ENCODE data around the gene SIPA1L3.

SIPA1L3 gene

DNA sequence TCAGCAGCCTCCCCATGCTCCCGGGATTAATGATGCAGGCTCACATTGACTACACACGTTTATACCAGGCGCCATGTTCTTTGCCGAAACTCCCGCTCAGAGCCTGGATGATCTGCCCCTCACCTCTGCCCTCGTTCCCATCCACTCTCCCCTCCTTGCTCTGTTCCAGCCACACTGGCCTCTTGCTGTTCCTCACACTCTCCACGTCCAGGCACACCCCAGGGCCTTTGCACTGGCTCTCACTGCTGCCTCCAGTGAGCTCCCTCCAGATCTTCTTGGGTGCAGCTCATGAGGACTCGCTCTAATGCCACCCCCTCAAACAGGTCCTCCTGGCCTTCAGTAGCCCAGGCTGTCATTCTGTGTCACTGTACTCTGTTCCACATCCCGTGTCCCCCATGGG, 277.8 kb downstream of the SIPA1L3 start:
- Histone ChIP-seq H3K4me3 (ENCODE audit: low read length) (no peak overlapping the region), H3K9me3 (ENCODE audit: insufficient read depth, low read depth, low read length) (no peaks in the 10 kb centered on the region), H3K9ac (ENCODE audit: low read depth, low read length) (no peak overlapping the region), H3K27me3 (ENCODE audit: insufficient read depth, low read length) (no peaks in the 10 kb centered on the region), H3K27ac (ENCODE audit: low read length) (no peak overlapping the region), H3K4me1 (ENCODE audit: insufficient read depth, low read length) (no peaks in the 10 kb centered on the region; the same call in 1 of the 2 replicates), H3K36me3 (ENCODE audit: insufficient read depth, low read depth, low read length) (peaks cover 8% of the 10 kb centered on the region)

DNA sequence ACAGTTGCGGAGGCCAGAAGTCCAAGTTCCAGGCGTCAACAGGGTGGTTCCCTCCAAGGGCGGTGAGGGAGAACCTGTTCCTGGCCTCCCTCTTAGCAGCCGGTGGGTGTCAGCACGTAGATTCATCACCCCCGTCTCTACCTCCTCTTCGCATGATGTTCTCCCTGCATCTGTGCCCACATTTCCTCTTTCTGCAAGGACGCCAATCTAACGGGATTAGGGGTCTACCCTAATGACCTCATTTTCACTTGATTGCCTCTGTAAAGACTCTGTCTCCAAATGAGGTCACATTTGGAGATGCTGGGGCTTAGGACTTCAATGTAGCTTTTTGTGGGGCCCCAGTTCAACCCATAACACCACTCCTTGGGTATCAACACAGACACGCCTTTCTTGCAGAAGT, 278.6 kb downstream of the SIPA1L3 start:
- Histone ChIP-seq H3K27ac (ENCODE audit: low read length) (no peak overlapping the region), H3K4me1 (ENCODE audit: insufficient read depth, low read length) (no peaks in the 10 kb centered on the region; the same call in 1 of the 2 replicates)

DNA sequence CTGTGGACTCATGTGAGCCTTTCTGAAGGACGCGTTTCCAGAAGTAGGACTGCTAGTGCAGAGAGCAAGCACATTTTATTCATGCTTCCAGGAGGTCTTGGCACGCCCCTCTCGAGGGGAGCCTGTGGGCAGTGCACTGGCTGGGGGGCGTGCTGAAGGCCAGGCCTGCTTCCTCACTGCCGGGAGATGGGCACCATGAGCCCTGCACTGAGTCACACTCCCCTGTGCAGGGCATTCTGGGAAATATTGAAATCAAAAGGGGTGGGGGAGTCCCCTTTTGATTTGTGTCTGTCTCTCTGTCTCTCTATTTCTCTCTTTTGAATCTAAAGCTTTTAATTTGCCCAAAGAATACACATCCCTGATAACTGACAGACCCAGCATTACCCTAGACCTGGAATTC, 283.1 kb downstream of the SIPA1L3 start:
- H3K9ac ChIP-seq (ENCODE audit: low read depth, low read length), result no peak overlapping the region
- peaks cover 9% of the 10 kb centered on the region for H3K36me3 ChIP-seq (ENCODE audit: insufficient read depth, low read depth, low read length)
- H3K9me3 ChIP-seq (ENCODE audit: insufficient read depth, low read depth, low read length), result no peaks in the 10 kb centered on the region
- no peak overlapping the region for H3K4me3 ChIP-seq (ENCODE audit: low read length)
- no peaks in the 10 kb centered on the region for H3K4me1 ChIP-seq (ENCODE audit: insufficient read depth, low read length)
- no peaks in the 10 kb centered on the region for H3K27me3 ChIP-seq (ENCODE audit: insufficient read depth, low read length)
- H3K27ac ChIP-seq (ENCODE audit: low read length), result no peak overlapping the region

More for the DNA sequence above, 278.6 kb downstream of the SIPA1L3 start:
- H3K9me3 ChIP-seq (ENCODE audit: insufficient read depth, low read depth, low read length), result no peaks in the 10 kb centered on the region
- no peaks in the 10 kb centered on the region for H3K27me3 ChIP-seq (ENCODE audit: insufficient read depth, low read length)
- H3K4me3 ChIP-seq (ENCODE audit: low read length), result no peak overlapping the region
- H3K36me3 ChIP-seq (ENCODE audit: insufficient read depth, low read depth, low read length), result peaks cover 8% of the 10 kb centered on the region
- H3K9ac ChIP-seq (ENCODE audit: low read depth, low read length), result no peak overlapping the region

DNA sequence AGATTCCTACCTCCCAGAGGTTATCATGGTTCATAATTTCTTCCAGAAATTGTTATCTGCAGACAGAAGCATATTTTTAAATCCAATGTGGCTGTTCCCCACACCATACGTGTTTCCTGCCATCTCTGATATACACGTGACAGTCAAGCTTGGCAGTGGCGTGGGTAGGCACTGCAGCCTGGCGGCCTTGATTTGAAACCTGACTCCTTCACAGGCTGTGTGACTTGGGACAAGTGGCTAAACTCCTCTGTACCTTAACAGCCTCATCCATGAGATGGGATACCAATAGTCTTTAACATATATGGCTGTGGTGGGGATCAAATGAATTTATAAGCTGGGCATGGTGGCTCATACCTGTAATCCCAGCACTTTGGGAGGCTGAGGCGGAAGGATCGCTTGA, 283.8 kb downstream of the SIPA1L3 start:
- no peaks in the 10 kb centered on the region for H3K27me3 ChIP-seq (ENCODE audit: insufficient read depth, low read length)
- no peak overlapping the region for H3K9ac ChIP-seq (ENCODE audit: low read depth, low read length)
- H3K4me3 ChIP-seq (ENCODE audit: low read length), result no peak overlapping the region
- H3K36me3 ChIP-seq (ENCODE audit: insufficient read depth, low read depth, low read length), result peaks cover 6% of the 10 kb centered on the region
- H3K9me3 ChIP-seq (ENCODE audit: insufficient read depth, low read depth, low read length), result no peaks in the 10 kb centered on the region
- H3K27ac ChIP-seq (ENCODE audit: low read length), result no peak overlapping the region
- no peaks in the 10 kb centered on the region for H3K4me1 ChIP-seq (ENCODE audit: insufficient read depth, low read length)

DNA sequence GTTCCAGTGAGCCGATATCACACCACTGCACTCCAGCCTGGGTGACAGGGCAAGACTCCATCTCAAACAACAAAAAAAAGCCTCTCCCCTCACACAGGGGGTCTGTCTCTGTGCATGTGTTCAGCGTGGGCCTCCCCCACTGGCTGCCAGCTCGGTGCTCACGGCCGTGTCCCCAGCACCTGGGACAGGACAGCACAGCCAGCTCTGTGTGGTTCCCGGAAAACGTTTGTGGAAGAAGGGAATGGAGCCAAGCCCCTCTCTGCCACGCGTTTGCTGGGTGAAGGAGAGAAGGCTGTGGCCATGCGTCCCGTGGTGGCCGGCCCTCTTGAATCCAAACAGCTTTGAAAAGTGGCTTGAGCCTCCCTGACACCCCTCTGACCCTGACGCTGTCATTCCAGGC, 284.7 kb downstream of the SIPA1L3 start:
- Histone ChIP-seq H3K9me3 (ENCODE audit: insufficient read depth, low read depth, low read length) (no peaks in the 10 kb centered on the region), H3K36me3 (ENCODE audit: insufficient read depth, low read depth, low read length) (peaks cover 6% of the 10 kb centered on the region; the same call in 1 of the 2 replicates), H3K27me3 (ENCODE audit: insufficient read depth, low read length) (no peaks in the 10 kb centered on the region), H3K4me3 (ENCODE audit: low read length) (no peak overlapping the region), H3K9ac (ENCODE audit: low read depth, low read length) (no peak overlapping the region), H3K27ac (ENCODE audit: low read length) (no peak overlapping the region), H3K4me1 (ENCODE audit: insufficient read depth, low read length) (no peaks in the 10 kb centered on the region)

DNA sequence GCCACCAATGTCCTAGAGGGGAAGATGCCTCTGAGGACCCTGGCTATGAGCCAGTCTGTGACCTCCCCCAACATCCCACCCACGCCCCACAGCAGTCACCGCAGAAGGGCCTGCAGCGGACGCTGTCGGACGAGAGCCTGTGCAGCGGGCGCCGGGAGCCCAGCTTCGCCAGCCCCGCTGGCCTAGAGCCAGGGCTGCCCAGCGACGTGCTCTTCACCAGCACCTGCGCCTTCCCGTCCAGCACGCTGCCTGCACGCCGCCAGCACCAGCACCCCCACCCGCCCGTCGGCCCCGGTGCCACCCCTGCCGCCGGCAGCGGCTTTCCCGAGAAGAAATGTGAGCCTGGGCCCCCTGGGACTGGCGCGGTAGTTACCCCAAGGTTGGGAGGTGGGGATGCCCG, 286.4 kb downstream of the SIPA1L3 start:
- H3K4me3 ChIP-seq (ENCODE audit: low read length), result no peak overlapping the region
- no peaks in the 10 kb centered on the region for H3K9me3 ChIP-seq (ENCODE audit: insufficient read depth, low read depth, low read length)
- H3K27me3 ChIP-seq (ENCODE audit: insufficient read depth, low read length), result no peaks in the 10 kb centered on the region
- no peaks in the 10 kb centered on the region for H3K4me1 ChIP-seq (ENCODE audit: insufficient read depth, low read length)
- H3K27ac ChIP-seq (ENCODE audit: low read length), result no peak overlapping the region
- no peak overlapping the region for H3K9ac ChIP-seq (ENCODE audit: low read depth, low read length)
- H3K36me3 ChIP-seq (ENCODE audit: insufficient read depth, low read depth, low read length), result peaks cover 6% of the 10 kb centered on the region; the same call in 1 of the 2 replicates

DNA sequence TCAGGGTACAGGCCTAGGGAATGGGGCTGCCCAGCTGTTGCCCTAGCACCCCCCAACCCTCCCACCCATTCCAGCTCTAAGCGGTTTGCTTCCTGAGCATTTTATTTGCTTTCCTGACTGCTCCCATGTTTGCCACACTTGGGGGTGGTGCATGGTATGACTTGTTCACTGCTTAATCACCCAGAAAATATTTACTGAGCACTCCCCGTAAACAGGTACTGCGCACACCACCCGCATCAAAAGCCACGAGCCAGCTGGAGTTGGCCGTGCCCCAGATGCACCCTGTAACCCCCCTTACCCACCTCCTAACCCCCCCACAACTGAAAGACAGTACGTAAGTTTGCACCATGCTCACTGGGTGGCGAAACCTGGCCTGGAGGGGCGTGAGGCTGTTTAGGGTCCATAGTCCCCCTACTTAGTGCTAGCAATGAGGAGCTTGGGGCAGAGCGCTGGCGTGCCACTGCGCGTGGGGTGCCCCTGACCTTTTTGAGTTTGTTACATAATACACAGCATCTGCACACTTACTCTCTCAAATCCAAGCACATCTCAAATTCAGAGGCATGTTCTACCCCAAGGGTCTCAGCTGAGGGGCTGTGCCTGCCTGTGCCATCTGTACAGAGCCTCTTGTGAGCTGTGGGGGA, 287.2 kb downstream of the SIPA1L3 start:
- Histone ChIP-seq H3K27me3 (ENCODE audit: insufficient read depth, low read length) (no peaks in the 10 kb centered on the region), H3K4me3 (ENCODE audit: low read length) (no peak overlapping the region), H3K4me1 (ENCODE audit: insufficient read depth, low read length) (no peaks in the 10 kb centered on the region), H3K27ac (ENCODE audit: low read length) (no peak overlapping the region), H3K9ac (ENCODE audit: low read depth, low read length) (no peak overlapping the region), H3K9me3 (ENCODE audit: insufficient read depth, low read depth, low read length) (no peaks in the 10 kb centered on the region), H3K36me3 (ENCODE audit: insufficient read depth, low read depth, low read length) (peaks cover 6% of the 10 kb centered on the region; the same call in 1 of the 2 replicates)

DNA sequence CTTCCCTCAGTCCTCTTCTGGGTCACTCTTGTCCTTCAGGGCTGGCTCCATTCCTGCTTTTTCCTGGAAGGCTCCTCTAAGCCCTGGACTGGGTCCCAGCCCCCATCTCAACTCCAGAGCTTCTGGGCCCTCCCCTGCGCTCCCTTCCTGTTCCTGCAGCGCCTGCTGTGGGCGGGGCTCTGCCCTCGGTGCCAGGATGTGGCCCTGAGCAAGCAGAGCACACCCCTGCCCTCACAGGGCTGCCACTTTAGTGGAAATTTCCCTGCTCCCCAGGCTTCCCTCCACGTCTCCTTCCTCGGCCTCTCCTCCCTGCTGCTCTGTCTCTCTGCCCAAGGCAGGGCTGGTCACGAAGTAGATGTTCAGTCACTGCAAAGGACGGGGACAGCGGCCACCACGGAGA, 288.2 kb downstream of the SIPA1L3 start:
- H3K9me3 ChIP-seq (ENCODE audit: insufficient read depth, low read depth, low read length), result no peaks in the 10 kb centered on the region
- H3K36me3 ChIP-seq (ENCODE audit: insufficient read depth, low read depth, low read length), result peaks cover 6% of the 10 kb centered on the region; the same call in 1 of the 2 replicates
- no peaks in the 10 kb centered on the region for H3K27me3 ChIP-seq (ENCODE audit: insufficient read depth, low read length)
- H3K4me1 ChIP-seq (ENCODE audit: insufficient read depth, low read length), result no peaks in the 10 kb centered on the region
- H3K27ac ChIP-seq (ENCODE audit: low read length), result no peak overlapping the region
- H3K9ac ChIP-seq (ENCODE audit: low read depth, low read length), result no peak overlapping the region
- no peak overlapping the region for H3K4me3 ChIP-seq (ENCODE audit: low read length)

DNA sequence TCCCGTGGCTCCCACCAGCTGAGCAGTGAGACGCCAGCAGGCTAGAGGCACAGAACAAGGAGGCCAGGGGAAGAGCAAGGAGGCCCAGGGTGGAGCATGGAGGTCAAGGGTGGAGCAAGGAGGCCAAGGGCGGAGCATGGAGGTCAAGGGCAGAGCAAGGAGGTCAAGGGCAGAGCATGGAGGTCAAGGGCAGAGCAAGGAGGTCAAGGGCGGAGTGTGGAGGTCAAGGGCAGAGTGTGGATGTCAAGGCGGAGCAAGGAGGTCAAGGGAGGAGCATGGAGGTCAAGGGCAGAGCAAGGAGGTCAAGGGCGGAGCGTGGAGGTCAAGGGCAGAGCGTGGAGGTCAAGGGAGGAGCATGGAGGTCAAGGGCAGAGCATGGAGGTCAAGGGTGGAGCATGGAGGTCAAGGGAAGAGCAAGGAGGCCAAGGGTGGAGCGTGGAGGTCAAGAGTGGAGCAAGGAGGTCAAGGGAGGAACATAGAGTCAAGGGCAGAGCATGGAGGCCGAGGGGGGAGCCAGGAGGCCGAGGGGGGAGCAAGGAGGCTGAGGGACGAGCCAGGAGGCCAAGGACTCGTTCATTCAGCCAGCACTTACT, 289.3 kb downstream of the SIPA1L3 start:
- H3K27ac ChIP-seq (ENCODE audit: low read length), result no peak overlapping the region
- peaks cover 6% of the 10 kb centered on the region; the same call in 1 of the 2 replicates for H3K36me3 ChIP-seq (ENCODE audit: insufficient read depth, low read depth, low read length)
- no peak overlapping the region for H3K4me3 ChIP-seq (ENCODE audit: low read length)
- H3K27me3 ChIP-seq (ENCODE audit: insufficient read depth, low read length), result no peaks in the 10 kb centered on the region
- no peaks in the 10 kb centered on the region for H3K9me3 ChIP-seq (ENCODE audit: insufficient read depth, low read depth, low read length)
- H3K9ac ChIP-seq (ENCODE audit: low read depth, low read length), result no peak overlapping the region
- no peaks in the 10 kb centered on the region for H3K4me1 ChIP-seq (ENCODE audit: insufficient read depth, low read length)

DNA sequence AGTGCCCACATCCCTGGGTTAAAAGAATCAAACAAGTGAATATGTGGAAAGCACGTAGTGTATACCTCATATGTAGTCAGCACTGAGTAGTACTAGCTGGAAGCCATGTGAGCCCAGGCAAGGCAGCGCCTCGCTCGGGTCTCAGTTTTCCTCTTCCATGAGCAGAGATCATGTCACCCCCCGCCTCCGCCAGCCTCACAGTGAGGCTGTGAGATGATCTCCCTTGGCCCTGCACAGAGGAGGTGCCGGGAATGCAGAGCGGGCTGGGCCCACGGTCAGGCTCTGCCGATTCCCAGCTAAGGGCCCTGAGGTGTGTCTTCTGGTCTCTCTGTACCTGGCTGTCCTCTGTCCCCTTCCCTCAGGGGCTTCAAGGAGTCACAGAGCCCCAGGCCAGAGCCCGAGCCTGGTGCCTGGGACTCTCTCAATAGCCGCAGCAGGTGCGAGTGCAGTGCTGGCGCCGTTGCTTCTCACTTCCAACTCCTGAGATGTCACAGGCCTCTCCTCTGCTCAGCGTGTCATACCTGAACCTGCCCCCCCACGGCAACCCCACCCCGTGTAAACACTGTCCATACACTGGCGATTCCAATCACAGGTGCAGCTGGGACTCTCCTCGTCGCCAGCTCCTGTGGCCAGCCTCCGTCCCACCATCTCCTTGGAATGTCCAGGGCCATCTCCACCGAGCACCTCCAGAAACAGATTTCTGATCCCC, 290.1 kb downstream of the SIPA1L3 start:
- Histone ChIP-seq H3K4me3 (ENCODE audit: low read length) (no peak overlapping the region), H3K36me3 (ENCODE audit: insufficient read depth, low read depth, low read length) (peaks cover 5% of the 10 kb centered on the region; the same call in 1 of the 2 replicates), H3K9ac (ENCODE audit: low read depth, low read length) (no peak overlapping the region), H3K27ac (ENCODE audit: low read length) (no peak overlapping the region), H3K4me1 (ENCODE audit: insufficient read depth, low read length) (no peaks in the 10 kb centered on the region), H3K27me3 (ENCODE audit: insufficient read depth, low read length) (no peaks in the 10 kb centered on the region), H3K9me3 (ENCODE audit: insufficient read depth, low read depth, low read length) (no peaks in the 10 kb centered on the region)

DNA sequence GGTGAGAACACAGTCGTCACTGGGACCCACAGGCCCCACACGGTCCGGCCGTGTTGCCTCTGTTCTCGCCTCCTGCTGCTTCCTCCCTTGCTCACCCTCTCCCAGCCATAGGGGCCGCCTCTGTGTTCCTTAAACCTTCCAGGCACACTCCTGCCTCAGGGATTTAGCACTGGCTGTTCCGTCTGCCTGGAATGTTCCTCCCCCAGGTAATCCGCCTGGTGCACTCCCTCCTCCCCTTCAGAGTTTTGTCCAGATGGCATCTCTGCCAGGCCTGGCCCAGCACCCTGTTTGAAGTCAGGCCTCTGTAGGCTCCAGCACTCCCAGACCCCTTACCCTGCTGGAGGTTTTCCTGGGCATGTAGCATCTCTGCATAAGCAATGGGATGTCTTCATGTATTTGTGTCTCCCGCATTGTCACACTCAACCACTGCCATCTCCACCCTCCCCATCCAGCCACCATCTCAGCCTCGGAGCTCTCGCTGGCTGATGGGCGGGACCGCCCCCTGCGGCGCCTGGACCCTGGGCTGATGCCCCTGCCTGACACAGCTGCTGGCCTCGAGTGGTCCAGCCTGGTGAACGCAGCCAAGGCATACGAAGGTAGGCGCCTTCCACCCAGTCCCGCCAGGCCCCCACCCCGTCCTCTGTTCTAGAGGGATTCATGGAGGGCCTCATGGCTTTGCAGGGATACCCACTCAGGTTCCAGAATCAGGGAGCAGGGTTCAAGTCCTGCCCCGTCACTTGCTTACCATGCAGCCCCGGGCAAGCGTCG, 291.1 kb downstream of the SIPA1L3 start:
- Histone ChIP-seq H3K27me3 (ENCODE audit: insufficient read depth, low read length) (no peaks in the 10 kb centered on the region), H3K4me3 (ENCODE audit: low read length) (no peak overlapping the region), H3K4me1 (ENCODE audit: insufficient read depth, low read length) (no peaks in the 10 kb centered on the region), H3K9ac (ENCODE audit: low read depth, low read length) (no peak overlapping the region), H3K9me3 (ENCODE audit: insufficient read depth, low read depth, low read length) (no peaks in the 10 kb centered on the region), H3K36me3 (ENCODE audit: insufficient read depth, low read depth, low read length) (no peaks in the 10 kb centered on the region), H3K27ac (ENCODE audit: low read length) (no peak overlapping the region)

Data from iPS-20b (cell line).